Thyroid gland (tissue), 4 donors: ENCODE measurements around the gene AQP5. TPM values are rescaled to one million over a fixed set of nuclear protein-coding genes. Genes with fewer than 3 reads are reported as not detected.
A peak's percentile ranks its signal among the peaks of the same experiment; 100 is the strongest.

Experiments used
- DNase-seq, 2 donors: peaks; one replicate each; pipeline ENCODE4 v3.0.0-alpha.2; 2019
- H3K27ac ChIP-seq, 3 donors: fragments of 200-600 bp; sonication (generic); 1 replicate in 2 of 3; 2 replicates in 1 of 3; pipeline ENCODE4 v1.5.1; 2016 to 2019; ENCODE audit warnings: mild to moderate bottlenecking in 1 of 3, moderate library complexity in 1 of 3
- H3K27me3 ChIP-seq: fragments of 200-600 bp; sonication (generic); one replicate; pipeline ENCODE4 v1.5.1; 2019
- H3K36me3 ChIP-seq, 2 donors: fragments of 200-600 bp; sonication (generic); one replicate each; pipeline ENCODE4 v1.5.1; 2016 to 2019
- H3K4me1 ChIP-seq, 2 donors: fragments of 200-600 bp; sonication (generic); one replicate each; pipeline ENCODE4 v1.5.1; 2017 to 2019
- H3K4me3 ChIP-seq, 3 donors: fragments of 200-600 bp; sonication (generic); replicated peaks in 1 of 3; 1 replicate in 2 of 3; 2 replicates in 1 of 3; pipeline ENCODE4 v1.5.1; 2016; ENCODE audit warnings: mild to moderate bottlenecking in 1 of 3
- H3K9me3 ChIP-seq: fragments of 200-600 bp; sonication (generic); one replicate; pipeline ENCODE4 v1.5.1; 2017
- POLR2A ChIP-seq, 2 donors: fragments of 450-650 bp; IDR thresholded peaks; one replicate each; pipeline ENCODE4 v1.6.1; 2017; ENCODE audit warnings: antibody characterized with exemption in 2 of 2, mild to moderate bottlenecking in 2 of 2, moderate library complexity in 1 of 2
- WGBS, 2 donors: methylation state at CpG; one replicate each; pipeline ENCODE4 v1.1.5; 2017; 5-methylcytosine and 5-hydroxymethylcytosine counted together
- intact Hi-C: fragments of 100-400 bp; cut with DNase I; formaldehyde crosslinking; loops from one replicate; pipeline ENCODE4 v1.15.1; 2023
- total RNA-seq, 4 donors: library from RNA; depleted of rRNA; stranded (reverse); fragments of >200 nt; gene quantifications; one replicate each; pipeline ENCODE4 v1.2.3, GENCODE V29; 2016
- TF ChIP-seq, protein P1 (sequence below), 6 experiments: fragments of 200-600 bp in 3 of 6; fragments of 450-650 bp in 3 of 6; sonication (generic) in 3 of 6; IDR thresholded peaks; one replicate each; pipeline ENCODE4 v1.5.1; 2016 to 2019; ENCODE audit warnings: antibody characterized with exemption in 6 of 6, mild to moderate bottlenecking in 2 of 6, inconsistent platforms in 1 of 6, moderate library complexity in 1 of 6

Gene AQP5
- total RNA-seq, 4 donors from 2014 or later = 1.1 to 3.5 (median 2.0) TPM; not detected in 1

DNA sequence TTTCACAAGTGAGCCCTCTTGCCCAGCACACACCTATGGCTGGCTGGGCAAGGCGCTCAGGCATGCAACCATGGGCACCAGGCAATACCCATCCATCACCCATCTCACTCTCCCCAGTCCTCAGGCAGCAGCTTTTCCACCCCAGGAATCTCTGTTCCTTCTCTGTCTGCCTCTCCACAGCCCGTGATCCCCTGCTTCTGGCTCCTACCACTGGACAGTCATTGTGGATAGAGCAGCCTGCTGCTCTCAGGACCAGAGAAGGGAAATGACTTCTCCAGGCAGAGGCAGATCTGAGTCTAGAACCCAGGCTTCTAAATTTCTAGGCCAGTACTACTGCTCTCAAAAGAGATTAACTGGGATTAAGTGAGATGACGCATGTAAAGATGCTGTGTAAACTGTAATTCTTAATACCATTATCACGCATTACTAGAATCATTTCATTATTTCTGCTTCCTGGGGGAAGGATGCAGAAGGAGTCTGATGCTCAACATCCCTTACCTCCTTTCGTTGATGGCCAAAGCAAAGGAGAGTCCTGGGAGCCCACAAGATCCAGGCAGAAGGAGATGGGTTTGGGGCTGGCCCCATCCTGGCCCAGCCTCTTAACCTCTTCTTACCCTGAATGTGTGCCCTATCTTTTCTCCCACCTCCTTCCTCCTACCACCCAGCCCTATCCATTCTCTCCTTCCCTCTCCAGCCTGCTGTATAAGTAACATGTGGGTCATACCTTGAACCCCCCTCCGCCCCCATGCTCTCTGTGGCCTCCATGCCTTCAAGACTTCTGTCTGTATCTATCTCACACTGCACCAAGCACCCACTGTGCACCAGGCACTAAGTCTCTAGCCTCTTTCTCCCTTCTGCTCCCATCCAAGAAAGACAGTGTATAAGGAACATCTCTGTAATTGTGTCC is 4.8 kb upstream of the AQP5 start:
- Histone ChIP-seq H3K9me3 (no peaks in the 10 kb centered on the region), H3K36me3 (no peaks in the 10 kb centered on the region), H3K27ac (peak overlapping the region in 1 of 3 donors; percentile 10), H3K27me3 (no peaks in the 10 kb centered on the region), H3K4me1 (peaks cover 14 to 39% of the 10 kb centered on the region in 2 donors), H3K4me3 (no peak overlapping the region)
- no peak for TF ChIP-seq POLR2A (IDR thresholded peaks at IDR 0.05)
- TF ChIP-seq, protein P1, sequence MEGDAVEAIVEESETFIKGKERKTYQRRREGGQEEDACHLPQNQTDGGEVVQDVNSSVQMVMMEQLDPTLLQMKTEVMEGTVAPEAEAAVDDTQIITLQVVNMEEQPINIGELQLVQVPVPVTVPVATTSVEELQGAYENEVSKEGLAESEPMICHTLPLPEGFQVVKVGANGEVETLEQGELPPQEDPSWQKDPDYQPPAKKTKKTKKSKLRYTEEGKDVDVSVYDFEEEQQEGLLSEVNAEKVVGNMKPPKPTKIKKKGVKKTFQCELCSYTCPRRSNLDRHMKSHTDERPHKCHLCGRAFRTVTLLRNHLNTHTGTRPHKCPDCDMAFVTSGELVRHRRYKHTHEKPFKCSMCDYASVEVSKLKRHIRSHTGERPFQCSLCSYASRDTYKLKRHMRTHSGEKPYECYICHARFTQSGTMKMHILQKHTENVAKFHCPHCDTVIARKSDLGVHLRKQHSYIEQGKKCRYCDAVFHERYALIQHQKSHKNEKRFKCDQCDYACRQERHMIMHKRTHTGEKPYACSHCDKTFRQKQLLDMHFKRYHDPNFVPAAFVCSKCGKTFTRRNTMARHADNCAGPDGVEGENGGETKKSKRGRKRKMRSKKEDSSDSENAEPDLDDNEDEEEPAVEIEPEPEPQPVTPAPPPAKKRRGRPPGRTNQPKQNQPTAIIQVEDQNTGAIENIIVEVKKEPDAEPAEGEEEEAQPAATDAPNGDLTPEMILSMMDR (IDR thresholded peaks at IDR 0.05) = no peak
- peak; percentile 59 to 69 for DNase-seq
- WGBS, 2 donors = 70% methylated on average over 6 of the region's 6 CpGs
- intact Hi-C loops = no loop called here

DNA sequence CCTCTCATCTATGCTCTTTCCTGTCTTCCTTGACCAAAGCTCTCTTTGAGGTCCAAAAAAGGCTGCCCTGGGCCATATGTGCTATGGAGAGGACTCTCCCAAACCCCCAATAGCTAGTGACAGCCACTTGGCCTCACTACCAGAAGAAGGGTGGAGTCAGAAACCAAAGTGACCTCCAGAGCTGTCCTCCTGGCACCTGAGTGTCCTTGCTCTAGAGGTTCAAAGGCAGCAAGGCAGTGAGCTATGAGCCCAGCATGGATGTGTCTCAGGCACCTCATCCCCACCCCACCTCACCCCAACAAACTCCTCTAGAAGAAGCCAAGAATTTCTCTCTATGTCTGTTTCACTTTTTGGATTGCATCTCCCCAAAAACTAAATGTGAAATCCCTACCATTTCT is 4.1 kb upstream of the AQP5 start:
- no peak overlapping the region for H3K27ac ChIP-seq
- no peak for TF ChIP-seq POLR2A (IDR thresholded peaks at IDR 0.05)
- TF ChIP-seq, protein P1 (IDR thresholded peaks at IDR 0.05) = no peak
- no peaks in the 10 kb centered on the region for H3K9me3 ChIP-seq
- no peak overlapping the region for H3K4me3 ChIP-seq
- H3K27me3 ChIP-seq = no peaks in the 10 kb centered on the region
- H3K36me3 ChIP-seq = no peaks in the 10 kb centered on the region
- peaks cover 15 to 45% of the 10 kb centered on the region in 2 donors for H3K4me1 ChIP-seq
- no peak for DNase-seq
- intact Hi-C loops = no loop called here

DNA sequence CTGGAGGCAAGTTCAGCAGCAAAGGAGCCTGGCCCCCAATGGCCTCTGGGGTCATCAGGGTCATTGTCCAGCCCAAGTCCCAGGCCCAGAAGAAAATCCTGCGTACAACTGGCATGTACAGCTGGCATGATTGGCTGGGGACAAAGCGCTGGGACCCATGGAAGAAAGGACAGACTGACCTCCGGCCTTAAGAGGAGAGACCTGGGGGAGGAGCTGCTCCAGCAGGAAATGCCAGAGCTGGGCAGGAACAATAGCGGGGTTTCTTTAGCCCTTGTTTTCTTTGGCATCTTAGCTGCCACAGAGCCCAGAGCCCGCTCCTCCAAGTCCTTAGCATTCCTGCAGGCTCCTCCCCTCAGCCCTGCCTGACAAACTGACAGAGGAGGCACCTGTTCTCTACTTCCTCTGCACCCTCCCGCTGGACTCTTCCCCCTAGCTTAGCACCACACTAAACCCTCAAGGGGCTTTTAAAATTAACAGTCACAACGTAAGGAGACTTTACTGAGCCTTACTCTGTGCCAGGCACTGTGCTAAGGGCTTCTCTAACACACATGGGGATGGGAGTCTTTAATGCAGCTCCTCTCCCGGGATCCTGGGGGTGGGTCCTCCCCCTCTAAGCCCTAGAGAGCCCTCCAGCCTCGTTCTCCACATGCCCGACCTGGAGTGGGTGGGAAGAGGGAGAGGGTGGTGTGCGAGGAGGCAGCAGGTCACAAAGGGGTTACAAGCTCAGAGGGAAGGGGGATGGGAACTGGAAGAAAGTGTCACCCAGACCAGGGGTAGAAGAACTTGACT is 1.8 kb upstream of the AQP5 start:
- peak overlapping the region; percentile 61 to 77 (median 77) for H3K27ac ChIP-seq
- DNase-seq = peak; percentile 94 to 95
- TF ChIP-seq POLR2A (IDR thresholded peaks at IDR 0.05) = peak in 1 of 2 donors; percentile 40
- TF ChIP-seq, protein P1 (IDR thresholded peaks at IDR 0.05) = no peak
- H3K36me3 ChIP-seq = no peaks in the 10 kb centered on the region
- no peak overlapping the region for H3K4me3 ChIP-seq
- intact Hi-C loops = no loop called here
- no peaks in the 10 kb centered on the region for H3K9me3 ChIP-seq
- H3K4me1 ChIP-seq = peaks cover 20 to 55% of the 10 kb centered on the region in 2 donors
- WGBS, 2 donors = 10 to 12% methylated on average over 11 of the region's 11 CpGs
- no peaks in the 10 kb centered on the region for H3K27me3 ChIP-seq

DNA sequence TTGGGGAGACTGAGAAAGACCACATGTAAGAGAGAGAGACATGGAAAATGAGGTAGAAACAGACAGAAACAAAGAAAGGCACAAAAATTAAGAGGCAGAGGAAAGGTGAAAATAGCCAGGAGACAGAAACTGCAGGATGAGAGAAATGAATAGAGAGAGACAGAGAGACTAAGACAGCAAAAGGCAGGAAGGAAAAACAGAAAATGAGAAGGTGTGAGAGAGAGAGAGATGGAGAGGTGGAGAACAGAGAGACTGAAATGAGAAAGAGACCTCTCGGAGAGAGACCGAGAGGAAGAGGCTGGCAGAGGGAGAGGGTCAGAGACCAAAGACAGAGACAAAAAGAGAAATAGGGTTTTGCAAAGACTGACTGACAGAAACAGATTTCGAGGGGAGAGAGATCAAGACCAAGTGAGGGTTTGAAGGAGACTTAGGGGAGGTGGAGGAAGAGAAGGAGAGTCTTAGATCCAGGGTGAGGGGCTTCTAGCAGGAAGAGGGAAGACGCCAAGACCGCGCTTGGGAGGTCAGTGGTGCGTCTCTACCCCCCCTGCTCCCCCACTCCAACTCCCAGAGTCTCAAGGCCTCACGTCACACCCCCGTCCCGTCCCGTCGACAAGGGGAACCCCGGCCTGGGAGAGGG is 1.1 kb upstream of the AQP5 start:
- TF ChIP-seq POLR2A (IDR thresholded peaks at IDR 0.05) = no peak
- TF ChIP-seq, protein P1 (IDR thresholded peaks at IDR 0.05) = no peak
- Histone ChIP-seq H3K27ac (no peak overlapping the region), H3K4me1 (peaks cover 20 to 54% of the 10 kb centered on the region in 2 donors), H3K27me3 (no peaks in the 10 kb centered on the region), H3K4me3 (peak overlapping the region in 1 of 3 donors; percentile 21), H3K36me3 (no peaks in the 10 kb centered on the region), H3K9me3 (no peaks in the 10 kb centered on the region)
- WGBS, 2 donors = 44 to 53% methylated on average over 7 of the region's 13 CpGs
- DNase-seq = no peak
- intact Hi-C loops = no loop called here
